Brain microvascular endothelial cell (primary cell): ENCODE data around the gene TESMIN.
A peak's percentile ranks its signal among the peaks of the same experiment; 100 is the strongest.

Source experiments
- DNase-seq: peaks from one replicate; pipeline ENCODE4 v3.0.0-alpha.2; 2020
- H3K27ac ChIP-seq: fragments of 250-450 bp; sonication (Bioruptor Pico); 2 replicates; pipeline ENCODE4 v1.5.1; 2020; ENCODE audit warnings: mild to moderate bottlenecking, moderate library complexity
- H3K27me3 ChIP-seq: fragments of 250-450 bp; sonication (Bioruptor Pico); replicated peaks from 2 replicates; pipeline ENCODE4 v1.5.1; 2020; ENCODE audit warnings: mild to moderate bottlenecking
- H3K36me3 ChIP-seq: fragments of 250-450 bp; sonication (Bioruptor Pico); replicated peaks from 2 replicates; pipeline ENCODE4 v1.5.1; 2020; ENCODE audit warnings: mild to moderate bottlenecking
- H3K4me3 ChIP-seq: 2 replicates; pipeline ENCODE4 v1.5.1; 2011; ENCODE audit warnings: low read depth, mild to moderate bottlenecking, control low read depth, low read length, moderate library complexity
- CTCF ChIP-seq: IDR thresholded peaks from 2 replicates; pipeline ENCODE4 v1.5.1; 2011; ENCODE audit warnings: low read depth, mild to moderate bottlenecking, moderate library complexity, low read length, control low read depth, inconsistent platforms; ENCODE audit errors: missing control alignments
- in situ Hi-C: cut with HindIII; loops from 2 replicates; pipeline ENCODE4 v1.10.0; 2017; ENCODE audit warnings: low sequenced_read_pairs, low pct_ligation_motif_present

Gene TESMIN

DNA sequence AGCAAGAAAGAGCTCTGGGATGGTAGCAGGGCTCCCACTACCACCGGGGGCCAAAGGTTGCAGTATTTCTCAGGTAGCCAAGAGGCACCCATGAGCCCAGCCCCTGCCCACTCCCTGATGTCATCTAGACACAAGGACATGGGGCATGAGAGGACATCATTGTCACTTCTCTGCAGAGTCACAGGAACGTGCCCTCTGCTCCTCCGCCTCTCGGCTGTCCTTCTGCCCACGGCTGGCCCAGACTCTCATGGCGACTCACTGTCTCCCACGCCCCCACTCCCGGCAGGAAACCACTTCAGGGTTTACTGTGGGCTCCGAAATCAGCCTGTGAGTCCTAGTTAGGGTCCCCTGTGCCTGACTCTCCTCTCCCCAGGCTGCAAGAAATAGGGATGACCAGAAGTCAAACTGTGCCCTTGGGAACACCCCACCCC lies 68.8 kb downstream of the TESMIN start:
- Histone ChIP-seq H3K36me3 (no peaks in the 10 kb centered on the region), H3K27ac (no peak overlapping the region), H3K4me3 (no peak overlapping the region), H3K27me3 (peaks cover 44% of the 10 kb centered on the region)
- no peak for DNase-seq
- in situ Hi-C loops: no loop called here
- TF ChIP-seq CTCF: no peak

DNA sequence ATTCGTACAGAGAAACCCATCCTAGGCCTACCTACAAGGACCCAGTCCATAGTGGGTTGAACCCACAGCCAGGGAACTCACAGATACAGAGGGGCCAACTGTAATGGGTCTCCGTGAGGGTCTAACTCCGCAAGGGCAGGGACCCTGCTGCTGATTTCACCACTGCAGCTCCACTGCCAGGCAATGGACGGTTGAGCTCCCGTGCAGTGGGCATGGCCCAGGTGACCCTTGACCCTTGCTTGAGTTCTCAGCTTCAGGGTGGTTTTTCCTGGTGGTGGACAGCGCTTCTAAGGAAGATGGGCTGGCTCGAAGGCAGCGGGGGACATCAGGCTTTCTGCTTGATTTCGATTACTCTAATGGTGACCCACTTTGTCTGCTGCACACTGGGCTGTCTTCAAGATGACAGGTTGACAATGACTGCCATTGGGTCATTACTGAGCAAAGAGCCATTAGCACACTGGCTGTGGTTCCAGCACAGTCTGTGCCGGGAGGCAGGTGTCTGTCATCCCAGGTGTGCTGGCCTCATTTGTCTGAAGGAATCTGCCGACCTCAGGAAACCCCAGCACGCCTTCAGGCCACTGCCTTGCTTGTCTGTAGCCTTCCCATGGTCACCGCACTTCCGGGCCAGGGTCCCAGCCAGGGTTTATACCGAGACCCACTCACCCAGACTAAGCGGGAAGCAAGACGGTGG lies 70.6 kb downstream of the TESMIN start:
- no peak for TF ChIP-seq CTCF
- Histone ChIP-seq H3K27me3 (peaks cover 29% of the 10 kb centered on the region), H3K27ac (no peak overlapping the region), H3K4me3 (no peak overlapping the region), H3K36me3 (no peaks in the 10 kb centered on the region)
- DNase-seq: no peak
- in situ Hi-C loops: no loop called here

- DNase-seq: no peak
- Histone ChIP-seq H3K27ac (no peak overlapping the region), H3K27me3 (peaks cover 3% of the 10 kb centered on the region), H3K36me3 (no peaks in the 10 kb centered on the region), H3K4me3 (no peak overlapping the region)
- TF ChIP-seq CTCF: no peak
- in situ Hi-C loops: no loop called here
Observed at GRCh38 chr11:68678031-68678441, 73.3 kb downstream of the TESMIN start.

- Histone ChIP-seq H3K4me3 (no peak overlapping the region), H3K36me3 (no peaks in the 10 kb centered on the region), H3K27me3 (no peaks in the 10 kb centered on the region), H3K27ac (no peak overlapping the region)
- TF ChIP-seq CTCF: peak; percentile 6
- peak; percentile 51 for DNase-seq
- in situ Hi-C loops: no loop called here
Observed at GRCh38 chr11:68677432-68677831, 73.9 kb downstream of the TESMIN start.

DNA sequence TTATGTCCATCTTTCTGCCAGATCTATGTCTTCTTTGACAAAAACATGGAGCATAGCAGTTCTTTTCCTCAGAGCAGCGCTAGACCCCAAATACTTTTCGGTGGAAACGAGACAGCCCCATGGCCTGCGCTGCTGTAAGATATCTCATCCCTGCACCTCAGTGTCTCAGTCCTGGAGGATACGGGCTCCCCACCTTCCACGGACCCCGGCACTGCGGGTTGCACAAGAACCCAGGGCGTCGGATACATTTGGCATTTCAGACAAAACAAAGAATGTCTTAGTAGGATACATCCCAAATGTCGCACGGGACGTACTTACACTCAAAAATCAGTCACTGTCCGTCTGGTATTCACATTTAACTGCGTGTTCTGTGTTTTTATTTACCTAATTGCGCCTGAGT lies 76.9 kb downstream of the TESMIN start:
- no peaks in the 10 kb centered on the region for H3K27me3 ChIP-seq
- no peaks in the 10 kb centered on the region for H3K36me3 ChIP-seq
- no peak overlapping the region for H3K27ac ChIP-seq
- in situ Hi-C loops: no loop called here
- DNase-seq: no peak
- H3K4me3 ChIP-seq: no peak overlapping the region
- no peak for TF ChIP-seq CTCF

DNA sequence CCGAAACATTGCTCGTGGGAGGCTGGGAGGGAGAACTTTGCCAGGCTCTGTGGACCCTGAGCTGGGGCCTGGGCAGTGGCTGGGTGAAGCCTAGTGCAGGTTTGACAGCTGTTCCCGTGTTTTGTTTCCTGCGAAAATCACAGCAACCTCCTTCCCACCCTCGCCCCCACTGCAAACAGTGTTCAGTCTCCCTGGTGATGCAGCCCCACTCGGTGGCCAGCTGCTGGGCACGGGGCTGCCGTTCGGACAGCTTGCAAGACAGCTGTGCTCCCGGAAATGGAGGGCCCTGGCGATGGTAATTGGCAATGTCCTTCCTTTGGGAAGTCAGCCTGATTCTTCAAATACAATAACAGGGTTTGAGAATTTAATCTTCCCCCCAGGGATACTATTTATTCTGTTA lies 77.3 kb downstream of the TESMIN start:
- in situ Hi-C loops: no loop called here
- H3K27ac ChIP-seq: no peak overlapping the region
- no peak overlapping the region for H3K4me3 ChIP-seq
- no peaks in the 10 kb centered on the region for H3K36me3 ChIP-seq
- no peak for DNase-seq
- no peaks in the 10 kb centered on the region for H3K27me3 ChIP-seq
- no peak for TF ChIP-seq CTCF
